Large intestine (tissue), 3 donors: ENCODE measurements around the gene NR6A1. TPM values are rescaled to one million over a fixed set of nuclear protein-coding genes. Genes with fewer than 3 reads are reported as not detected.

Experiments used
- DNase-seq, 2 donors: peaks; one replicate each; pipeline versions ENCODE4 v3.0.0 to v3.0.0-alpha.2; 2013
- H3K27ac ChIP-seq: one replicate; pipeline ENCODE4 v1.5.1; 2013; ENCODE audit warnings: low read length
- H3K27me3 ChIP-seq: 2 replicates; pipeline ENCODE4 v1.6.1; 2013; ENCODE audit warnings: low read length; ENCODE audit not compliant: control insufficient read depth, insufficient read depth
- H3K36me3 ChIP-seq: 2 replicates; pipeline ENCODE4 v1.6.1; 2013; ENCODE audit warnings: low read length; ENCODE audit not compliant: control insufficient read depth, insufficient read depth
- H3K4me1 ChIP-seq: one replicate; pipeline ENCODE4 v1.6.1; 2013; ENCODE audit warnings: low read length; ENCODE audit not compliant: control insufficient read depth, insufficient read depth
- H3K4me3 ChIP-seq: one replicate; pipeline ENCODE4 v1.5.1; 2013; ENCODE audit warnings: low read length
- H3K9me3 ChIP-seq: one replicate; pipeline ENCODE4 v1.6.1; 2013; ENCODE audit warnings: mild to moderate bottlenecking, low read depth, low read length, moderate library complexity; ENCODE audit not compliant: control insufficient read depth
- WGBS: methylation state at CpG from one replicate; pipeline ENCODE4 v1.1.5; 2013; ENCODE audit warnings: low lambda C conversion rate; ENCODE audit not compliant: insufficient coverage; 5-methylcytosine and 5-hydroxymethylcytosine counted together
- polyA plus RNA-seq: library from polyadenylated mRNA; unstranded; fragments of 120-200 nt; gene quantifications from one replicate; pipeline ENCODE4 v1.2.1, GENCODE V29; 2013

The NR6A1 gene
- polyA plus RNA-seq, 1 donor: 5.0 TPM

DNA sequence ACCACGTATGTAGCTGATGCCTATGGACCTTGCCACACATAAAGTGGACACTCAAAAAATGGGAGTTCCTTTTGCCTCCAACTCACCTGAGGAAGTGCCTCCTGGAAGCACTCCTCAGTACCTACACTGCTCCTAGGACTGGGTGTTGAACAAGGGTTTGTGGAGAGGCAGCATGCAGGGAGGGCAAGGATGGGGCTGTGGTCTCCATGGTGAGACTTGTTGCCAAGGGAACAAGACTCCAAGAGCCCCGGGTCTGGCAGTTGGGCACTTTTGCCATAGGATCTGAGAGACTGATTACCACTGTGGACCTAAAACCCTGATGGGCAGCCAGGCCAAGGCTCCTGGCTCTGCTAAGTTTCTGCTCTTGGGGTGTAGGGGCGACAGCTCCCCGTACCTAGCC, 257.0 kb downstream of the NR6A1 start:
- DNase-seq: no peak
- H3K4me1 ChIP-seq: peaks cover 9% of the 10 kb centered on the region
- no peak overlapping the region for H3K4me3 ChIP-seq
- H3K9me3 ChIP-seq: no peaks in the 10 kb centered on the region
- peaks cover 2% of the 10 kb centered on the region for H3K36me3 ChIP-seq
- no CpG with 5 or more reads among the region's 4 CpGs for WGBS
- peaks cover 16% of the 10 kb centered on the region for H3K27me3 ChIP-seq
- H3K27ac ChIP-seq: no peak overlapping the region

DNA sequence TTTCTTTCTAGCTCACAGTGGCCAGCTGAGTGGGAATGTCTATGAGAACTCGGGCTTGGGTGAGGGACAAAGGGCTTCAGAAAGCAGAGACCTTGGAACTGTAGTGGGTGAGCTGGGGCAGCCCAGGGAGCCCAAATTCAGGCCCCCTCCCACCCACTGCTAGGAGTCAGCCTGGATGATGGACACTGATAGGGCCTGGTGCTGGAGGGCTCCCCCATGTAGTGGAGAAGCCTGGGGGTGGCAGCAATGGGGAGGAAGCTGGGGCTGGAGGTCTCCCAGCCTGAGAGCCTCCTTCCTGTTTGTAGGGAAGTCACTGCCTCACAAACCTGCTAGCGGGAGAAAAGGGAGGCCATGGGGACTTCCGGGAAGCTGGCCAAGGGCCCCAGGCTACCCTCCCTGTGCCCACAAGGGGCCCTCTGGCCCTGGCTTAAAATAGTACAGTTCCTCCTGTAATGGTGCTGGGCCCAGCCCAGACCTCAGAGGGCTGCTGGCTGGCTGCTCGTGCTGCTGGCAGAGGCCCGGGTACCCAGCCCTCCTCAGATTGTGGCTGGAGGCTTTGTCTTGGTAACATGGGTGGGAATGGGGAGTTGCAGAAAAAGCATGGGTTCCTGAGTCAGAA, 257.6 kb downstream of the NR6A1 start:
- no peak for DNase-seq
- H3K27me3 ChIP-seq: peaks cover 16% of the 10 kb centered on the region
- WGBS: no CpG with 5 or more reads among the region's 5 CpGs
- no peak overlapping the region for H3K27ac ChIP-seq
- H3K4me1 ChIP-seq: peaks cover 9% of the 10 kb centered on the region
- H3K36me3 ChIP-seq: no peaks in the 10 kb centered on the region
- no peaks in the 10 kb centered on the region for H3K9me3 ChIP-seq
- no peak overlapping the region for H3K4me3 ChIP-seq

DNA sequence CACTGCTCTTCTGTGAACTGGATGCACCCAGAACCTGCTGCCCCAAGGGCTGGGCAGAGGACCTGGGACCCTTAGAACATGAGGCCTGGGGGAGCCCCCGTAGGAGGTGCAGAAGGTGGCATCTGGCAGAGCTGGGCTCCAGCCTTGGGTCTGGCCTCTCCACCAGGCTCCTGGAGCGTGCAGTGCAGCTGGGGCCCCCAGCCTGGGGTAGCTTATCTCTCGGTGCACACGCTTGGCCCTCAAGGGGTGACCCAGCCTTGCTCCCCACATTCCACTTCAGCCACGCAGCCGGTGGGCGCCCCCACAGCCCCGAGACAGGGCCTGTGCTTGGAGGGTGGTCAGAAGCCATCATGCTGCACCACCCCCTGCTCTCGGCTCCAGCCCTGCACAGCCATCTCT, 258.3 kb downstream of the NR6A1 start:
- no peak for DNase-seq
- no peak overlapping the region for H3K4me3 ChIP-seq
- H3K36me3 ChIP-seq: no peaks in the 10 kb centered on the region
- no peaks in the 10 kb centered on the region for H3K9me3 ChIP-seq
- no peak overlapping the region for H3K27ac ChIP-seq
- whole genome bisulfite sequencing: no CpG with 5 or more reads among the region's 9 CpGs
- peaks cover 9% of the 10 kb centered on the region for H3K4me1 ChIP-seq
- peaks cover 16% of the 10 kb centered on the region for H3K27me3 ChIP-seq

DNA sequence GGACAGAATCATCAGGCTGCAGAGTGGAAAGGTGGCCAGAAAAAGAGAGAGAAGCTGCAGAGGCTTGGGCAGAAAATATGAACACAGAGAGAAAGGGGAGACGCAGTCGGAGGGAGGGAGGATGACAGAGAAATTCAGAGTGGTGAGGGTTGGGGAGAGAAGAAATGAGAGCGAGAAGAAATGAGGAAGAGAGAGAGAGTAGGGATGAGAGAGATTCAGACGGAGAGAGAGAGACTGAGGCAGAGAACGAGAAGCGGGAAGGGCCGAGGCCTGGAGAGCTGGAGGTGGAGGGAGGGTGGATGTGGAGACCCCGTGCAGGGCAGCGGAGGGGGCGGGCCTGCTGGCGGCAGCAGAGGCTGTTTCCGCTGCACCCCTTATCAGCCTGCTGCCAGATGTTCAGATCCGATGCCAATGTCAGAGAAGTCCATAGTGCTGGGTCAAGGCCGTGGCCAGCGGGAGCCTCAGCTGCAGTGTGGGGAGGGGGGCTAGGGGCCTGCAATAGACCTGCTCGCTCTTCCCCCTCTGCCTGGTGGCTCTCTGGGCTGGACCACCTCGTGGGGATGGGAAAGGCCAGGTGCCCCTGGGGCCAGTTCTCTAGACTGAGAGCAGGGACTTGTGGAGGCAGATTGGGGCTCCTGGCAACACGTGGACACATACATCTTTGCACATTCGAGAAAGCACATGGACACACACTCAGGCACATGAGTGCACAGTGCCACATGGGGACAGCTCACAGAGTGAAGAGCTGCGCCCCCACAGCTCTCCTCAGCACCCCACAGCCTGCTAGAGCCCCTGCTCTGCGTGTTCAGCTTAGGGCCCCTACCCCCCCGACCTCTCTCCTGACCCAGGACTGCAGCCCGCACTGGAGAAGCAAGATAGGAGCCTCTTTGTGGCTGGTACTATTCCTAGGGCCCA, 259.0 kb downstream of the NR6A1 start:
- no peak overlapping the region for H3K27ac ChIP-seq
- peaks cover 9% of the 10 kb centered on the region for H3K4me1 ChIP-seq
- 46% methylated on average over 5 of the region's 23 CpGs for WGBS
- no peaks in the 10 kb centered on the region for H3K9me3 ChIP-seq
- no peak overlapping the region for H3K4me3 ChIP-seq
- H3K36me3 ChIP-seq: no peaks in the 10 kb centered on the region
- DNase-seq: no peak
- peaks cover 21% of the 10 kb centered on the region for H3K27me3 ChIP-seq

DNA sequence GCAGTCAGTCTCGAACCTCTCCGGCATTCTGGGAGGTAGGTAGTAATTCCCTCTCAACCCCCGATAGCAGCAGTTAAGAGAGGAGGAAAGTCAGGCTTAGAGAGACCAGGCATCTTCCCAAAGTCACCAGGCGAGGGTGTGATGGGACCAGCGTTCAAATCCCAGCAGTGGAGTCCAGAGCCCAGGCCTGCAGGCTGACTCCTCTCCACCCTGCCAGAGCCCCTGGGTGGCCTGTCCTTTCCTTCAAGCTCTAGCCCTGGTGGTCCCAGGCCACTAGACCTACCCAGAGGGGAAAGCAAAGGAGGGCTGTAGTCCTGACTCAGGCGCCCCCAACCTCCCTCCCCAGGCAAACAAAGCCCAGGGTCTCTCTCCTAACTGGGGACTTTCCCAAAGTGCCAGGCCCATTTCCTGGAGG, 259.7 kb downstream of the NR6A1 start:
- no peak for DNase-seq
- Histone ChIP-seq H3K9me3 (no peaks in the 10 kb centered on the region), H3K4me1 (peaks cover 9% of the 10 kb centered on the region), H3K27me3 (peaks cover 28% of the 10 kb centered on the region), H3K4me3 (no peak overlapping the region), H3K36me3 (no peaks in the 10 kb centered on the region), H3K27ac (no peak overlapping the region)
- WGBS: no CpG with 5 or more reads among the region's 6 CpGs

DNA sequence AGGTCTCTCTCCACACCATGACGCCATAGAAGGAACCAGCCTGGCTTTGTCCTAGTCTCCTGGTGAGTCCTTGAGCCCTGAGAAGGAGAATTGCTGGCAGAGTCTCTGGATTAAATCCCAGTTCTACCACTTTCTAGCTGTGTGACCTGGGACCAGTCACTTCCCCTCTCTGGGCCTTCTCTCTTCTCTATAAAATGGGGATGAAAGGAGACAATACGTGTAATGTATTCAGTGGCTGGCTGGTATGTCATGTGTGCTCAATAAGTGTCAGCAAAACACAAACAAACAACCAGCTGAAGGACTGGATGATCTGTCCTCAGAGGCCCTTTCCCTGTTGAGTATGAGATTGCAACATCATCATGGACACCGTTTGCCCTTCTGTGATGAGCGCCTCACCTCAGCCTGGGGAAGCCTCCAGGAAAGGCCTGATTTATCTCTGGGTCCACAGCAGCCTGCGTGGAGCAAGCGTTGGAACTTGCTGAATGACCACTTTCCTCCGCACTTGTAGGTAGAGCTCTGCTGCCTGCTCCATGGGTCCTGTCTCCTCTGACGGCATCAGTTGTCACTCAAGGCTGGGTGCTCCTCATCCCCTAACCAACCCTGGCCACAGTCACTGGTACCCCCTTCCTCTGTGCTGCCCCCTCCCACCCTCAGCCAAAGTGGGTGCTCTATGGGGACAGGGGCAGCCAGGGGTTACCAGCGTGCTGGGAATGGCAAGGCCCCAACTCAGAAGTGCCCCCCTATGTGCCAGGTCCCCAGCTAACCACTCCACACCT, 260.3 kb downstream of the NR6A1 start:
- H3K4me3 ChIP-seq: no peak overlapping the region
- H3K9me3 ChIP-seq: no peaks in the 10 kb centered on the region
- peaks cover 9% of the 10 kb centered on the region for H3K4me1 ChIP-seq
- no peaks in the 10 kb centered on the region for H3K36me3 ChIP-seq
- peaks cover 34% of the 10 kb centered on the region for H3K27me3 ChIP-seq
- H3K27ac ChIP-seq: no peak overlapping the region
- 80% methylated on average over 1 of the region's 9 CpGs for WGBS
- no peak for DNase-seq

DNA sequence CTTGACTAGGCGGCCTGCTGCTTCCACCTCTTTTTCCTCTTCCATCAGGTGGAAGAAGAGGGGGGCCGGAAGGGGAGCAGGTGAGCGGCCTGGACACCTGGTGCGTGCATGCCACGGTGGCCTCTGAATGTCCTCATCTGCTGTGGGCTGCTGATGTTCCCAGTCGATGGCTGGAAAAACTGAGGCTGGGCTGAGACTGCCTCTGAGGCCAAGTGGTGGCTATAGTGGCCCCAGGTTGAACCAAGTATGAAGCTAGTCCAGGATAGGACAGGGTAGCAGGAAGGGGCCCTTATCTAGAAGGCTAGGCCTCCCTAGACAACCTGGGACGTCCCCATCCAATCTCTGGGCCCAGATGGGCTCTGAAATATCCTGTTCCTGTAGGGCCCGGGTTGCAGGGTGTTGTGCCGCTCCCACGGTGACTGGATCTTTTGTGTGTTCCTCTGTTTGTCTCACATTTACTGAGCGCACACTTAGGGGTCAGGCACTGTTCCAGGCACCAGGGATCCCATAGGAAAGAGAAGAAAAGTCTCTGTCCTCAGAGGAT, 263.2 kb downstream of the NR6A1 start:
- H3K27me3 ChIP-seq: peaks cover 54% of the 10 kb centered on the region
- no peaks in the 10 kb centered on the region for H3K36me3 ChIP-seq
- peaks cover 12% of the 10 kb centered on the region for H3K9me3 ChIP-seq
- peaks cover 9% of the 10 kb centered on the region for H3K4me1 ChIP-seq
- no peak overlapping the region for H3K4me3 ChIP-seq
- no CpG with 5 or more reads among the region's 11 CpGs for WGBS
- no peak overlapping the region for H3K27ac ChIP-seq
- no peak for DNase-seq

DNA sequence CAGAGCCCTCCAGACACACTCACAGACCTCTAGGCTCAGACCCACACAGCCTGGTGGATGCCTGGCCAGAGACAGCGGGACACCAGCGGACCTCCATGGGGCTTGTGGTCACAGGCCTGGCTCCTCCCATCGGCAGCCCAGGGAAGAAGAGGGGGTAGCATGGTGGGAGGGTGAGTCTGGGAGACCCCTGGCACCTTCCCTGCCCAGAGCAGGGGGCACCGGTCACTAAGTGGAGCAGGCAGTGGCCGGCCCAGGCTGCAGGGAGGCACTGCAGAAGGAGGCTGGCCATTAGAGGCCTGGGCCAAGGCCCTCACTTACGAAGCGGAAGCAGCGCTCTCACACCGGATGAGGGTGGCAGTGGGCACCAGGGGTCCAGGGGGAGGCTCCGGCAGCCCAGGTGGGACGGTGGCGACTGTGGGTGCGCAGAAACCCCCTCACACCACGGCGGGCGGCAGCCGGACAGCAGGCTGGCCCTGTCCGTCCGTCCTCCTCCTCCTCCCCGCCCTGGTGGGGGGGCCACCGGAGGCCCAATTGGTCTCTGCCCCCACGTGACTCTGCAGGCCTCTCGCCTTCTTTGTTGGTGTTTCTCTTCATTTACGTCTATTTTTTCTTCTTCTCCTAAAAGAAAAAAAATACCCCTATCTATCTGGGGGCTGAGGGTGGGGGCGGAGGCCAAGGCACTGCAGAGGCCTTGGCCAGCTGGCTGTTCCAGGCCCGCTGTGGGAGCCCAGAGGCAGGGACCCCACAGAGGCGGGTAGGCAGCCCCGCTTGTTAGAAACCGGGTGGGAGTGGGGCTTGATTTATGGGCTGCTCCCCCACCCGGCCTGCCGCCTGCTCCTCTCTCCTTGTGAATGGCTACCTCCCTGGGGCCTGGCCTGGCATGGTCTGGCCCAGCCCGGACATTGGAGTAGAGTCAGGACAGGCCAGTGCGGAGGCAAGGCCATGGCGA, 263.9 kb downstream of the NR6A1 start, which contains the start of gene NR5A1:
NR5A1 (minus strand) TSS at position 469 of the 949 bp plus-strand sequence. CDS start 4,004 bp downstream, outside the sequence.
- Histone ChIP-seq H3K27me3 (peaks cover 55% of the 10 kb centered on the region), H3K9me3 (peaks cover 15% of the 10 kb centered on the region), H3K27ac (no peak within 1 kb of the TSS), H3K4me3 (no peak within 1 kb of the TSS), H3K4me1 (peaks cover 3% of the 10 kb centered on the region), H3K36me3 (no peaks in the 10 kb centered on the region)
- WGBS: no CpG with 5 or more reads among the region's 34 CpGs
- no peak for DNase-seq

DNA sequence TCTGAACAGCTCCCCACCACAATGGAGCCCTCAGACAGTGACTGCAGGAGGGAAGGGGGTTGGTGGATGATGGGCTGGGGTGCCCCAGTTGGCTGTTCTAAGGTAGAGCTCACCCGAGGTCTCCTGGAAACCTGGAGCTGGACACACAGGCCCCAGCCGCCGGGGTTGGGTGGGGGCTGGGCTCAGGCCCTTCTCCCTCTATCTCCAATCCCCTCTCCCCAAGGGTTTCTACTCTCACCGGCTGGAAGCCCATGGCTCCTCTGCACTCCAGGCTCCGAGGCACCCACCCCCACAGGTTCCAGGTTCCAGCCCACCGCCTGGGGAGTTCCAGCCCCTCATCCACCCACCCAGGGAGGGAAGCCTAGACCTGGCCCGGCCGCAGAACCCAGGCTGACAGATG, 264.7 kb downstream of the NR6A1 start:
- DNase-seq: no peak

More for the DNA sequence above, 264.7 kb downstream of the NR6A1 start:
- Histone ChIP-seq H3K27me3 (peaks cover 56% of the 10 kb centered on the region), H3K4me3 (no peak overlapping the region), H3K9me3 (peaks cover 15% of the 10 kb centered on the region), H3K4me1 (no peaks in the 10 kb centered on the region), H3K27ac (no peak overlapping the region), H3K36me3 (no peaks in the 10 kb centered on the region)
- WGBS: no CpG with 5 or more reads among the region's 8 CpGs
